GM19324 (cell line): Measurements from ENCODE around the gene ODF4.
"Not testable (repeated sequence)": the region's sequence is repeated elsewhere in the genome, so short reads cannot be mapped to it uniquely, and the experiment has no call there.

ENCODE experiments used
- ATAC-seq: cut with Tn5 transposase; IDR thresholded peaks from one replicate; pipeline ENCODE4 v1.9.1; 2021; ENCODE audit warnings: mild to moderate bottlenecking, moderate library complexity; ENCODE audit not compliant: unreplicated experiment, low FRiP score

The ODF4 gene

DNA sequence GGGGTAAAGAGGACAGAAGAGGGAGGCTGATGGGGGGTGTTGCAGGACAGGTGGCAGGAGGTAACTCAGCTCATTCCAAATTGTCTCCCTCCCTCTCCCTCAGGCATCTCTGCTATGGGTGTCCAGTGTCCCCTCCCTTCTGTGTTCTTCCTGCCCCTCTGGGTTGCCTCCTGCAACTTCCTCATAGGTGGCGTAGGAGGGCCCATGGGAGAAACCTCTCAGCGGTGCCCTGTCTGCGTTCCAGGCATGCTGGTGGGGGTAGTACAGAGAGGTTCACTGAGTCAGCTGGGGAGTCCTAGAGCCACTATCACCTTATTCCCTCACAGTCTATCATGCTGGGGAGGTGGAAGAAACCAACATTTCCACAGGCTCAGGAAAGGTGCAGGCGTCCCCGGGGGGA is 14.7 kb upstream of the ODF4 start:
- no peak for ATAC-seq

DNA sequence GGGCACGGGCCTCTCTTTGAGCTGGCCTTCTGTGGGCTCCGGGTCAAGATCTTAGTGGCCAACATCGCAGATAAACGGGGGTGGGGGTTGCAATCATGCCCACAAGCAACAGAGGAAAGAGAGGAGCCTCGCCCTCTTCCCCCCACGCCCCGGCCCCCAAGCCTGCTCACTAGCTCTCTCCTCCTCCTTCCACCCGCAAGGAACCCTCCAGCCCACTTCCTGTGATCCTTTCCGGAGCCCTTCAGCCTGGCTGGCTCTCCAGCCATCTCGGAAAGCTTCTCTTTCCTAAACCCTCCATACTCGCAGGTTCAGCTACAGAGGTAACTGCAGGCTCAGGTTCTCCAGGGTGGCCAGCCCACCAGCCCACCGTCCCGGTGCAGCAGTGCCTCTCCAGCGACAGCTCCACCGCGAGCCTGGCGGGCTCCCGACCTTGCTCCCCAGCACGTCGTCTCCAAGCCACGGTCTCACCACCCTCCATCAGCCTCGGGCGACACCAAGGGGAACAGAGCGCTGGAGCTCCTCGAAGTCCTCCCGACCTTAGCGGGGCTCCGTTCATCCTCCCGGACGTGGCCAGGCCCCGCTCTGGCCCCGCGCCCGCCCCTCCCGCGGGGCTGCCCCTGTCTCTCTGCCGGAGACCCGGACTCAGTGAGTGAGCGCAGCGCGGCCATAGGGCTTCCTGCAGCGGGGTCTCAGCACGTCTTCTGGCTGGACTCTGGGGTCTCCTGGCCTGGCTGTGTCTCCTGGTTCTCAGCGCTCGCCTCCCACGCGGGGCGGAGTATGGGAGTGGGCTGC is 12.9 kb upstream of the ODF4 start:
- ATAC-seq = no peak

GRCh38 chr17:8327303-8327649 is 12.4 kb upstream of the ODF4 start:
- no peak for ATAC-seq

GRCh38 chr17:8332128-8332527 is 7.5 kb upstream of the ODF4 start:
- no peak for ATAC-seq

- ATAC-seq = no peak
Observed at GRCh38 chr17:8332688-8333087, 7.0 kb upstream of the ODF4 start.

DNA sequence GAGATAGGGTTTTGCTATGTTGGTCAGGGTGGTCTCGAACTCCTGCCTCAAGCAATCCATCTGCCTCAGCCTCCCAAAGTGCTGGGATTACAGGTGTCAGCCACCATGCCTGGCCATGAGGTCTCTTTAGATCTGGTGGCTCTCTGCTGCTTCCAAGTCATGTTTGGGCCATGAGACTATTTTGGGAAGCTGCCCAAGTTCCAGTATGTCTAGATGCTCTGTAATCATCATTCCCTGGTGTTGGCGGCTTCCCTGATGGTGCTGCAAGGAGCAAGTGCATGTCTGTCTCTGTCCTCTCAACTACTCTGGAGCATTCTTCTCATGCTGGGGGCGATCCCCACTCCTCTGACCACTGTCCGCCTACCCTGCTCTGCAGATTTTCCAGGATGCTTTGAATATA is 6.4 kb upstream of the ODF4 start:
- no peak for ATAC-seq

DNA sequence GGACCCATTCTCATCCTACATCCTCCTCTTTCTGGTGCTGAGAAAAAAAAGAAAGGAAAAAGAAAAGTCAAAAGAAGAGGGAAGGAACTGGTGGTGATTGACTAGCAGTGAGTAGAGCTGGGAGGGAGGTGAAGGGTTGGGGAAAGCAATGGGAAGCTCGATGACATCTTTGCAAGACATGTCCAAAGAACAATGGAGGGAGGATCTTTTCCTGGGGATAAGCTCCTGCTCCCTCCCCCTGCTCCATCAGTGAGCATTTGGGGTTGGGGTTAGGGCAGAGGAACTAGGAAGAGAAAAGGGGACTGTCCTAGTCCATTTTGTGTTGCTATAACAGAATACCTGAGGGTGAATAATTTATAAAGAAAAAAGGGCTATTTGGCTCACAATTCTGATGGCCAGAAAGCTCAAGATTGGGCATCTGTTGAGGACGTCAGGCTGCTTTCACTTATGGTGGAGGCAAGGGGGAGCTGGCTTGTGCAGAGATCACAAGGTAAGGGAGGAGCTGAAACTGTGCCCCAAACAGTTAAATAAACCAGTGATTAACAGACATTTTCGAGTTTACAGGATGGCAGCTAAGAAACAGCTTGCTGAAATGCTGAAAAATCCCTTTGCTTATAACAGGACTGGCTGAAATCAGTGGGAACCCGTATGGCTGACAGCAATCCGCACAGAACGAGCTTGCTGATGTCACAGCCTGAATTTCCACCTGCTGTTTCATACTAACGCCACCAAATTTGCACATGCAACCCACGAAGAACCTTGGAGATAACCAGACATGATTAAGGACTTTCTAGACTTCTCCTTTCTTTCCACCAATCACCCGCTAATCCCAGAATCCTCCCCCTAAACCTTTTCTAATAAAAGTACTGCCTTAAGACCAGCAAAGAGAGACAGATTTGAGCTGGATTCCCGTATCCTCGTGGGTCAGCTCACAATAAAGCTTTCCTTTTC is 1.6 kb upstream of the ODF4 start:
- ATAC-seq = no peak

DNA sequence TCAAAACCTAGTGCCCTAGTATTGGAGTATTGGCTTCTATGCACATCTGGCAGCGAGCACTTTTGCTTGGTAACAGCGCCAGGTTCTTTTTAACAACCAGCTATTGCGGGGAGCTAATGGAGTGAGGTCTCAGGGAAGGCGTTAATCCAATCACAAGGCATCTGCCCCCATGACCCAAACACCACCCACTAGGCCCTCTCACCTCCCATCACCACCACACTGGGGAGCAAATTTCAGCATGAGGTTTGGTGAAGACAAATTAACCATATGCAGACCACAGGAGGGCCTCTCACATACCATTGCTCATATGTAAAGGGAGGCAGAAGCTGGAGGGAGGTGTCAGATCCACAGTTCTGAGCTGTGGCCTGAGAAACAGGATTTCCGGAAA is 893 bp upstream of the ODF4 start:
- no peak for ATAC-seq

DNA sequence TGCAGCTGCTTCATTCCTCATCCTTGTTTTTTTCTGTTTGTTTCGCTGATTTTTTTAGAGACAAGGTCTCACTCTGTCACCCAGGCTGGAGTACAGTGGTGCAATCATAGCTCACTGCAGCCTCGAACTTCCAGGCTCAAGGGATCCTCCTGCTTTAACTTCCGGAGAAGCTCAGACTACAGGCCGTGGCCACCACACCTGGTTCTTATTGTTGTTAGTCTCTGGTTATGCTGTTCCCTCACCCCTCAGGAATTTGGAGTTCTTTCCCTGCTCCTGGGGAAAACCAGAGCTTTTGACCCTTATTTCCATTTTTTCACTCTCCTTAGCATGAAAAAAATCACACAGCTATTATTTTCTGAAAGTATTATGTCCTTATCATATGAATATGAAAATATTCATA is 1.8 kb downstream of the ODF4 start:
- no peak for ATAC-seq

DNA sequence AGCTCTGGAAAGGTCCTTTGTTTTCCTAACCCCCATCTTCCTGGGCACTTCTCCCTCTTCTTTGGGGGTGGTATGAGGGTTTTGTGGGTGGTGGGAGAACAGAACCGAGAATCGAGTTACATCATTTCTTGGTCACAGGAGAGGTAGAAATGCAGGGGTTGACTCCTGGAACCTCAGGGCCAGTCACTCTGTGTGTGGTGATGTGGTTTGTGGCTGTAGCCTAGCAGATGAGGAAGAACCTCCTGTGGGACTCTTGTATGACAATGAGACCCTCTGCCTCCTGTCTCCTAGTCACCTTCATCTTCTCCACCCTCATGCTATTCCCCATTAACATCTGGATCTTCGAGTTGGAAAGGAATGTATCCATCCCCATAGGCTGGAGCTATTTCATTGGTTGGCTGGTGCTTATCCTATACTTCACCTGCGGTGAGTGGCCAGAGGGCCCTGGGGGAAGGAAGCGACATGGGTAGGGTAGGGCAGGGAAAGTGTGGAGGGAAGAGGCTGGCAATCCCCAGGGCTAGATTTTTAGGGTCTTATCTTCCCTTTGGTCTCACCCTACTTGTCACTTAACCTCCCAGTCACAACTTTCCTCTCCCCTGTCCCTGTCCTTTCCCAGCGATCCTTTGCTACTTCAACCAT is 5.5 kb downstream of the ODF4 start:
- ATAC-seq = no peak

DNA sequence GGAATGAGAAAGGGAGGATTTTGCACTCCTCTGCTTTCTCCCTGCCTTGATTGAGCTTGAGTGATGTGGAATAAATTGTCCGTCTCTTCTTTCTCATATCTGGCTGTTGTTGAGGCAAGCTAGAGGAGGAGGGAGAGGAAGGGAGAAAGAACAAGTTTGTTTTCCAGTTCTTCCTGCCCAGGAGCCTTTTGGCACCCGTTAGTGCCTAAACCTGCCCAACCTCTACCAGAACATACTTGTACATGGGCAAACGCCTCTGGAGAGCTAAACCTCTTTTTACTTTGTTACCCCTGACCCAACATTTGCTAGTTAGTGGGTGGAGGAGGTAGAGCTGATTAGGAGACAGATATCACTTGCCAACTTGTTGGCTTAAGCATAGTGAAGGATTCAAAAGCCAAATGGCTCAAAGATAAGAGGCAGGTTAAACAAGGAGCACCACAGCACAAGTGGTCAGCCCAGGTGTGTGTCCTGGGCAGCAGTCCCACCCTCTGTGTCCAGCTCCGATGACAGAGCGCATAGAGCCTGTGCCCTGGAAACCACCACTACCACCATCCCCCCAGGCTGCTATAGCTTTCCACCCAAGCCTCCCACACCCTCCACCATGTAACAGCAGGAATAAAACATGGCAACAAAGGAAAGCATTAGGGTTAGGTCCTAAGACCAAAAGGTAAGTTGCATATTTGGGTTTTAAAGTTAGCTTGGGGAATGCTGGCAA is 6.5 kb downstream of the ODF4 start:
- no peak for ATAC-seq

DNA sequence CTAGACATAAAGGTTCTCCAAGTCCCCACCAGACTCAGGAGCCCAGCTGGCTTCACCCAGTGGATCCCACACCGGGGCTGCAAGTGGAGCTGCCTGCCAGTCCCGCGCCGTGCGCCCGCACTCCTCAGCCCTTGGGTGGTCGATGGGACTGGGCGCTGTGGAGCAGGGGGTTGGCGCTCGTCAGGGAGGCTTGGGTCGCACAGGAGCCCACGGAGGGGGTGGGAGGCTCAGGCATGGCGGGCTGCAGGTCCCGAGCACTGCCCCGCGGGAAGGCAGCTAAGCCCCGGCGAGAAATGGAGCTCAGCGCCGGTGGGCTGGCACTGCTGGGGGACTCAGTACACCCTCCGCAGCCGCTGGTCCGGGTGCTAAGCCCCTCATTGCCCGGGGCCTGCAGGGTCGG is 7.4 kb downstream of the ODF4 start:
- not testable (repeated sequence) for ATAC-seq

GRCh38 chr17:8350339-8350738 is 10.7 kb downstream of the ODF4 start:
- no peak for ATAC-seq

DNA sequence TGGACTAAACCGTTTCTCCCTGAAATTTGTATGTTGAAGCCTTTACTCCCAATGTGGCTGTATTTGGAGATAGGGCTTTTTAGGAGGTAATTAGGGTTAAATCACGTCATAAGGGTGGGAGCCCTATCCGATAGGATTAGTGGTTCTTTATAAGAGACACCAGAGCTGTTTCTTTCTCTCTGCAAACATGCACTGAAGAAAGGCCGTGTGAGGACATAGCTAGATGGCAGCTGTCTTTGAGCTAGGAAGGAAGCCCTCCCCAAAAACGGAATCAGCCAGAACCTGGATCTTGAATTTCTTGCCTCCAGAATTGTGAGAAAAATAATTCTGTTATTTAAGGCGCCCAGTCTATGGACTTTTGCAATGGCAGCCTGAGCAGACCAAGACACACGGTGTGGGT is 14.1 kb downstream of the ODF4 start:
- no peak for ATAC-seq

- ATAC-seq = no peak
Observed at GRCh38 chr17:8354236-8354635, 14.6 kb downstream of the ODF4 start.

- no peak for ATAC-seq
Observed at GRCh38 chr17:8357910-8358309, 18.3 kb downstream of the ODF4 start.

DNA sequence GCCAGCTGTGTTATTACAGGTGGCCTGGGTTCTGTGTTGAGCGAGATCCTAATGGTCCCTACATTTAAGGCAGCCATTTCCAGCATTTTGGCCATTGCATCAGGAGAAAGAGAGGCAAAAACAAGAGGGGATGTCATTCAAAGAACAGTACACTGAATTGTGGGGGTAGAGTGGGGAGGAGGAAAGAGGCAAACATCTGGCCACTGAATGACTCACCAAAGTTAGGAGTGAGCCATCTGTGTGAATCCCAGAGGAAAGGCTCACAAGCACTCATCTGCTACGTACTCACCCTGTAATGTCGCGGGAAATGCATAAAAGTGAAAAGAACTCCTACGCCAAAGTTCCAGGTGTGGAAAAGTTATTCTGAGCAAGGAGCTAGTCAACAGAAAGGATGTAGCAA is 20.1 kb downstream of the ODF4 start:
- no peak for ATAC-seq

DNA sequence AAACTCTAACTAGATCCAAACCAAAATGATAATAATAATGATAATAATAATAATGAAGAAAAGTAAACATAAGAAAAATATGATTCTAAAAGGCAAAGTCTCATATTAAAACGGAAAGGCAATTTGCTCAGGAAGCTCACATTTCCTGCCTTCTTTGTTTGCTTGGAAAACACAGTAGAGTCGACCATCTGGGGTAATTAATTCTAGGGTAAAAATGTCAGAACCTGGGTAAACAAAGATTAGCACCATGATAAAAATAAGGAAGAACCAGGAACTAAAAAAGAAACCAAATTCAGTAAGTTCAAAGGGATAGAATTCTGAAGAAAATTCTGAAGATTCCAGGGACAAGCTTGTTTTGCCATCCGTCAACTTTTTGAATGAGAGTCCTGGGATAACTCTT is 20.6 kb downstream of the ODF4 start:
- no peak for ATAC-seq

- no peak for ATAC-seq
Observed at GRCh38 chr17:8360751-8361150, 21.1 kb downstream of the ODF4 start.

- no peak for ATAC-seq
Observed at GRCh38 chr17:8362651-8363332, 23.2 kb downstream of the ODF4 start.
